Stomach (tissue), 4 donors: Measurements from ENCODE around the gene SNAP47.

Experiments
- CTCF ChIP-seq, 7 experiments: fragments of 450-650 bp in 4 of 7; fragments of 200-600 bp in 3 of 7; sonication (generic) in 3 of 7; IDR thresholded peaks; one replicate each; pipeline ENCODE4 v1.5.1; 2016 to 2019; ENCODE audit warnings: antibody characterized with exemption in 7 of 7, control low read depth in 2 of 7, mild to moderate bottlenecking in 1 of 7
- POLR2A ChIP-seq, 4 donors: fragments of 450-650 bp; IDR thresholded peaks; one replicate each; pipeline ENCODE4 v1.6.1; 2016; ENCODE audit warnings: antibody characterized with exemption in 4 of 4, control low read depth in 2 of 4, mild to moderate bottlenecking in 1 of 4, moderate library complexity in 1 of 4
- POLR2AphosphoS5 ChIP-seq, 3 donors: sonication (generic); formaldehyde crosslinking; IDR thresholded peaks; one replicate each; pipeline ENCODE4 v1.6.1; 2016; ENCODE audit warnings: antibody characterized with exemption in 3 of 3

GRCh38 chr1:227771326-227771725, 36.1 kb downstream of the SNAP47 start:
- TF ChIP-seq POLR2A (IDR thresholded peaks at IDR 0.05) = no peak
- TF ChIP-seq CTCF (IDR thresholded peaks at IDR 0.05) = no peak
- no peak for TF ChIP-seq POLR2AphosphoS5 (IDR thresholded peaks at IDR 0.05)
